K562 (cell line): ENCODE measurements around the gene TTYH2. TPM values are rescaled to one million over a fixed set of nuclear protein-coding genes. Genes with fewer than 3 reads are reported as not detected.
A peak's percentile ranks its signal among the peaks of the same experiment; 100 is the strongest.

ENCODE experiments used
- ARID3B ChIP-seq: fragments of 250-450 bp; sonication (Bioruptor Pico); IDR thresholded peaks from 2 replicates; pipeline ENCODE4 v1.4.0; 2020; ENCODE audit warnings: borderline replicate concordance
- CREB1 ChIP-seq, 2 experiments: sonication (generic) in 1 of 2; formaldehyde crosslinking in 1 of 2; IDR thresholded peaks; 2 replicates each; pipeline versions ENCODE4 v1.6.1 to v1.8.0; 2012 to 2022; ENCODE audit warnings: inconsistent platforms in 1 of 2, mild to moderate bottlenecking in 1 of 2, missing genetic modification reagents in 1 of 2, moderate library complexity in 1 of 2
- FOSL1 ChIP-seq: fragments of 200-800 bp; sonication (Bioruptor generic); conservative IDR thresholded peaks from 2 replicates; pipeline ENCODE4 v1.6.1; 2016; ENCODE audit warnings: missing genetic modification characterization, missing compliant biosample characterization
- HDAC1 ChIP-seq, 2 experiments: fragments of 450-650 bp; IDR thresholded peaks; 2 replicates each; pipeline ENCODE4 v1.6.1; 2016 to 2017; ENCODE audit warnings: inconsistent platforms in 1 of 2, mild to moderate bottlenecking in 1 of 2, moderate library complexity in 1 of 2
- MEF2A ChIP-seq: IDR thresholded peaks from 2 replicates; pipeline ENCODE4 v1.6.1; 2011; ENCODE audit warnings: low read depth, mild to moderate bottlenecking, low read length, moderate library complexity; ENCODE audit not compliant: control insufficient read depth
- MGA ChIP-seq: fragments of 450-650 bp; IDR thresholded peaks from 2 replicates; pipeline ENCODE4 v1.6.1; 2016; ENCODE audit warnings: mild to moderate bottlenecking, moderate library complexity
- PHTF2 ChIP-seq: fragments of 250-450 bp; sonication (Bioruptor Pico); IDR thresholded peaks from 2 replicates; pipeline ENCODE4 v1.5.0; 2021; ENCODE audit warnings: mild to moderate bottlenecking
- RBBP5 ChIP-seq: fragments of 200-600 bp; sonication (generic); IDR thresholded peaks from 2 replicates; pipeline ENCODE4 v1.6.1; 2012; ENCODE audit warnings: borderline replicate concordance, mild to moderate bottlenecking, low read length, control low read depth, inconsistent platforms; ENCODE audit not compliant: insufficient read depth, poor library complexity, severe bottlenecking
- RHOXF2B ChIP-seq: fragments of 250-450 bp; sonication (Bioruptor Pico); conservative IDR thresholded peaks from 2 replicates; pipeline ENCODE4 v1.5.1; 2021
- SIN3A ChIP-seq, 2 experiments: fragments of 150-350 bp in 1 of 2; IDR thresholded peaks; 2 replicates each; pipeline ENCODE4 v1.6.1; 2011 to 2016; ENCODE audit warnings: borderline replicate concordance in 2 of 2, low read depth in 2 of 2, low read length in 2 of 2, mild to moderate bottlenecking in 2 of 2, moderate library complexity in 2 of 2; ENCODE audit not compliant: control insufficient read depth in 1 of 2
- TRIM28 ChIP-seq: fragments of 450-650 bp; IDR thresholded peaks from 2 replicates; pipeline ENCODE4 v1.6.1; 2017
- TSC22D4 ChIP-seq: fragments of 450-650 bp; IDR thresholded peaks from 2 replicates; pipeline ENCODE4 v1.6.1; 2016; ENCODE audit warnings: missing genetic modification characterization, missing biosample characterization, control low read depth
- ZC3H8 ChIP-seq: fragments of 450-650 bp; IDR thresholded peaks from 2 replicates; pipeline ENCODE4 v1.6.1; 2017
- ZNF766 ChIP-seq: fragments of 200-800 bp; sonication (Bioruptor generic); conservative IDR thresholded peaks from 2 replicates; pipeline ENCODE4 v1.6.1; 2016; ENCODE audit warnings: missing genetic modification characterization, missing compliant biosample characterization
- polyA plus RNA-seq, 8 experiments: library from polyadenylated mRNA; depleted of rRNA in 4 of 8; stranded (reverse) in 5 of 8; unstranded in 3 of 8; fragments of >200 nt; fragmentation: Nextera tagmentation in 2 of 8; fragmentation: Illumina TruSeq in 1 of 8; extraction: Ambion mirVana in 2 of 8; extraction: Trizol in 1 of 8; gene quantifications; 2 replicates each; pipeline versions ENCODE4 v1.2.1 to v1.2.3, GENCODE V29; 2011 to 2014; ENCODE audit warnings: inconsistent platforms in 1 of 8, missing spikeins in 1 of 8
- total RNA-seq, 7 experiments: library from RNA; depleted of rRNA in 6 of 7; stranded (reverse); fragments of >200 nt in 6 of 7; fragmentation: Illumina TruSeq in 2 of 7; extraction: Trizol in 2 of 7; gene quantifications; 2 replicates each; pipeline versions ENCODE4 v1.2.1 to v1.2.3, GENCODE V29; 2011 to 2021; ENCODE audit warnings: low replicate concordance in 1 of 7

TTYH2 gene
- total and polyA plus RNA-seq, 9 of the 15 experiments (the other 6 are each of a cell fraction or from before 2014, with no cell fraction given) = 0.03 to 2.0 (median 0.91) TPM

- no peak for TF ChIP-seq TRIM28
- no peak for TF ChIP-seq FOSL1
- TF ChIP-seq CREB1 (IDR thresholded peaks at IDR 0.05) = no peak
- TF ChIP-seq CREB1 (CRISPR knock-in tag; IDR thresholded peaks at IDR 0.05) = no peak
- no peak for TF ChIP-seq ZC3H8
- TF ChIP-seq PHTF2 = no peak
- TF ChIP-seq ARID3B (CRISPR knock-in tag) = no peak
- no peak for TF ChIP-seq RBBP5
- TF ChIP-seq SIN3A (IDR thresholded peaks at IDR 0.05; ENCODE audit: borderline replicate concordance in 2 of 2, control insufficient read depth in 1 of 2, low read depth in 2 of 2, low read length in 2 of 2) = no peak
- TF ChIP-seq HDAC1 (IDR thresholded peaks at IDR 0.05) = no peak
- no peak for TF ChIP-seq MEF2A
- peak; percentile 51; the same call in 1 of the 2 replicates for TF ChIP-seq ZNF766 (CRISPR knock-in tag)
- no peak for TF ChIP-seq TSC22D4
- TF ChIP-seq MGA = peak; percentile 52
- TF ChIP-seq RHOXF2B (CRISPR knock-in tag) = no peak
These were observed 94.8 kb downstream of the TTYH2 start (continued) for GRCh38 chr17:74307984-74308773.
